ENCODE results near the gene SSX2IP. TPM values are rescaled to one million over a fixed set of nuclear protein-coding genes. Genes with fewer than 3 reads are reported as not detected.

SSX2IP gene
- total and polyA plus RNA-seq, 9 of the 15 experiments (the other 6 are each of a cell fraction or from before 2014, with no cell fraction given): 20.6 to 96.7 (median 61.7) TPM

- TF ChIP-seq TEAD4 (IDR thresholded peaks at IDR 0.05; ENCODE audit: low read length) (peak; percentile 43; the same call in 1 of the 2 replicates), TEAD4 (CRISPR knock-in tag; IDR thresholded peaks at IDR 0.05; ENCODE audit: borderline replicate concordance) (no peak), MGA (IDR thresholded peaks at IDR 0.05) (peak; percentile 87), ZSCAN32 (CRISPR knock-in tag; IDR thresholded peaks at IDR 0.05) (no peak), EP400 (IDR thresholded peaks at IDR 0.05) (peak; percentile 66), REST (IDR thresholded peaks at IDR 0.05; ENCODE audit: borderline replicate concordance) (peak; percentile 85), REST (CRISPR knock-in tag; IDR thresholded peaks at IDR 0.05; ENCODE audit: low read depth) (no peak)
Observed at GRCh38 chr1:84603941-84604830, 86.1 kb downstream of the SSX2IP start (continued).

All from K562 (cell line).